HEK293T (cell line): ENCODE results near the gene CTH.

Source experiments
- CTCF ChIA-PET: fragments of 350-600 bp; formaldehyde crosslinking; extraction: SDS; loops from one replicate; lab custom pipeline; 2021; ENCODE audit warnings: antibody characterized with exemption, inconsistent platforms; lab: Yijun Ruan, JAX
- POLR2A ChIA-PET: fragments of 350-600 bp; formaldehyde crosslinking; extraction: SDS; loops from one replicate; lab custom pipeline; 2020; ENCODE audit warnings: antibody characterized with exemption, inconsistent platforms; lab: Yijun Ruan, JAX
- DNase-seq: peaks from one replicate; pipeline ENCODE4 v3.0.0; 2012; ENCODE audit warnings: mixed read lengths; ENCODE audit errors: extremely low spot score
- ARNT ChIP-seq: fragments of 450-650 bp; IDR thresholded peaks from 2 replicates; pipeline ENCODE4 v1.6.1; 2017; ENCODE audit warnings: mild to moderate bottlenecking
- BHLHE40 ChIP-seq: fragments of 450-650 bp; IDR thresholded peaks from 2 replicates; pipeline ENCODE4 v1.6.1; 2016; ENCODE audit warnings: mild to moderate bottlenecking, moderate library complexity, borderline replicate concordance
- CTBP1 ChIP-seq: fragments of 450-650 bp; IDR thresholded peaks from 2 replicates; pipeline ENCODE4 v1.6.1; 2016; ENCODE audit warnings: borderline replicate concordance
- ELF4 ChIP-seq: fragments of 450-650 bp; IDR thresholded peaks from 2 replicates; pipeline ENCODE4 v1.6.1; 2017; ENCODE audit warnings: antibody characterized with exemption
- FOXA1 ChIP-seq: fragments of 450-650 bp; IDR thresholded peaks from 2 replicates; pipeline ENCODE4 v1.6.1; 2016; ENCODE audit warnings: mild to moderate bottlenecking
- FOXK2 ChIP-seq: fragments of 450-650 bp; IDR thresholded peaks from 2 replicates; pipeline ENCODE4 v1.6.1; 2016; ENCODE audit warnings: mild to moderate bottlenecking
- FOXM1 ChIP-seq: fragments of 450-650 bp; IDR thresholded peaks from 2 replicates; pipeline ENCODE4 v1.6.1; 2017; ENCODE audit warnings: mild to moderate bottlenecking, borderline replicate concordance
- HDGF ChIP-seq: fragments of 450-650 bp; IDR thresholded peaks from 2 replicates; pipeline ENCODE4 v1.6.1; 2017; ENCODE audit warnings: antibody characterized with exemption, borderline replicate concordance
- L3MBTL2 ChIP-seq: fragments of 450-650 bp; conservative IDR thresholded peaks from 2 replicates; pipeline ENCODE4 v1.6.1; 2016; ENCODE audit warnings: mild to moderate bottlenecking
- LEF1 ChIP-seq: fragments of 450-650 bp; IDR thresholded peaks from 2 replicates; pipeline ENCODE4 v1.6.1; 2017; ENCODE audit warnings: mild to moderate bottlenecking, borderline replicate concordance
- NFRKB ChIP-seq: fragments of 450-650 bp; IDR thresholded peaks from 2 replicates; pipeline ENCODE4 v1.6.1; 2016; ENCODE audit warnings: mild to moderate bottlenecking, moderate library complexity
- PKNOX1 ChIP-seq: fragments of 450-650 bp; IDR thresholded peaks from 2 replicates; pipeline ENCODE4 v1.6.1; 2016
- SP1 ChIP-seq: fragments of 450-650 bp; IDR thresholded peaks from 2 replicates; pipeline ENCODE4 v1.6.1; 2017
- SUZ12 ChIP-seq: fragments of 450-650 bp; IDR thresholded peaks from 2 replicates; pipeline ENCODE4 v1.6.1; 2016; ENCODE audit warnings: mild to moderate bottlenecking
- TARDBP ChIP-seq: fragments of 450-650 bp; IDR thresholded peaks from 2 replicates; pipeline ENCODE4 v1.6.1; 2016
- ZNF384 ChIP-seq: fragments of 450-650 bp; IDR thresholded peaks from 2 replicates; pipeline ENCODE4 v1.6.1; 2016

The CTH gene

GRCh38 chr1:70436622-70437251 is 25.7 kb downstream of the CTH start:
- no peak for DNase-seq
- POLR2A ChIA-PET, result no interaction called here
- CTCF ChIA-PET, result no interaction called here
- TF ChIP-seq TARDBP (no peak), FOXM1 (no peak), SP1 (no peak), NFRKB (no peak), PKNOX1 (no peak), LEF1 (no peak), ARNT (no peak), SUZ12 (no peak), HDGF (no peak), ZNF384 (no peak), BHLHE40 (no peak), L3MBTL2 (no peak)

- ChIA-PET CTCF (interaction anchor here (0.6 kb wide), 1 partner anchor 16 kb away, joined by 4 read pairs; no protein-coding TSS in a partner anchor), POLR2A (no interaction called here)
- no peak for DNase-seq
- TF ChIP-seq L3MBTL2 (no peak), FOXA1 (no peak), FOXM1 (no peak), NFRKB (no peak)
Measured at GRCh38 chr1:70438529-70438928, 27.5 kb downstream of the CTH start.

- TF ChIP-seq SP1, result no peak
- no peak for TF ChIP-seq LEF1
- no peak for TF ChIP-seq ARNT
- TF ChIP-seq PKNOX1, result no peak
- no peak for TF ChIP-seq ZNF384
- TF ChIP-seq ELF4, result no peak
- TF ChIP-seq FOXA1, result no peak
- ChIA-PET CTCF (no interaction called here), POLR2A (interaction anchor here (1.8 kb wide), 1 partner anchor 30 kb away, joined by 9 read pairs; the partner anchor contains the start of gene CTH)
- no peak for DNase-seq
Measured at GRCh38 chr1:70440642-70441391, 29.7 kb downstream of the CTH start.

GRCh38 chr1:70441392-70442035 is 30.4 kb downstream of the CTH start:
- POLR2A ChIA-PET, result interaction anchor here (1.8 kb wide), 1 partner anchor 30 kb away, joined by 9 read pairs; the partner anchor contains the start of gene CTH
- CTCF ChIA-PET, result no interaction called here
- no peak for TF ChIP-seq PKNOX1
- no peak for TF ChIP-seq ELF4
- TF ChIP-seq CTBP1, result no peak
- no peak for TF ChIP-seq NFRKB
- no peak for TF ChIP-seq ZNF384
- TF ChIP-seq FOXA1, result no peak
- no peak for TF ChIP-seq BHLHE40
- TF ChIP-seq SP1, result no peak
- TF ChIP-seq TARDBP, result no peak
- no peak for TF ChIP-seq FOXK2
- TF ChIP-seq HDGF, result no peak
- TF ChIP-seq L3MBTL2, result no peak
- TF ChIP-seq SUZ12, result no peak
- TF ChIP-seq LEF1, result no peak
- TF ChIP-seq FOXM1, result no peak
- TF ChIP-seq ARNT, result no peak
- no peak for DNase-seq

GRCh38 chr1:70442490-70442889 is 31.4 kb downstream of the CTH start:
- CTCF ChIA-PET, result no interaction called here
- TF ChIP-seq FOXK2 (no peak), ELF4 (no peak)
- POLR2A ChIA-PET, result interaction anchor here (1.8 kb wide), 1 partner anchor 31 kb away, joined by 9 read pairs; the partner anchor contains the start of gene CTH
- DNase-seq, result no peak

GRCh38 chr1:70443739-70444138 is 32.7 kb downstream of the CTH start:
- POLR2A ChIA-PET, result no interaction called here
- no peak for DNase-seq
- CTCF ChIA-PET, result no interaction called here
- TF ChIP-seq TARDBP (no peak), HDGF (no peak), FOXM1 (no peak), SP1 (no peak), ARNT (no peak), BHLHE40 (no peak), ELF4 (no peak), PKNOX1 (no peak), SUZ12 (no peak), LEF1 (no peak), ZNF384 (no peak), CTBP1 (no peak), FOXK2 (no peak), L3MBTL2 (no peak), FOXA1 (no peak), NFRKB (no peak)
